K562 (cell line): Measurements from ENCODE around the gene KLHL22. TPM values are rescaled to one million over a fixed set of nuclear protein-coding genes. Genes with fewer than 3 reads are reported as not detected.
A peak's percentile ranks its signal among the peaks of the same experiment; 100 is the strongest.

Experiments
- CGGBP1 ChIP-seq: fragments of 250-450 bp; sonication (Bioruptor Pico); IDR thresholded peaks from 2 replicates; pipeline ENCODE4 v1.9.0; 2021; ENCODE audit warnings: mild to moderate bottlenecking
- COPS2 ChIP-seq: fragments of 450-650 bp; conservative IDR thresholded peaks from 2 replicates; pipeline ENCODE4 v1.6.1; 2016; ENCODE audit warnings: mild to moderate bottlenecking, moderate library complexity
- CREB3L1 ChIP-seq: fragments of 450-650 bp; IDR thresholded peaks from 2 replicates; pipeline ENCODE4 v1.6.1; 2014; ENCODE audit warnings: low read depth, mild to moderate bottlenecking, moderate library complexity, borderline replicate concordance
- CTBP1 ChIP-seq: fragments of 450-650 bp; IDR thresholded peaks from 2 replicates; pipeline ENCODE4 v1.6.1; 2016; ENCODE audit warnings: borderline replicate concordance
- ETS2 ChIP-seq: IDR thresholded peaks from 2 replicates; pipeline ENCODE4 v1.6.1; 2016; ENCODE audit warnings: borderline replicate concordance, missing genetic modification characterization, mild to moderate bottlenecking, moderate library complexity, missing compliant biosample characterization; ENCODE audit not compliant: poor library complexity, severe bottlenecking
- HMBOX1 ChIP-seq: sonication (generic); IDR thresholded peaks from 2 replicates; pipeline ENCODE4 v1.6.1; 2016
- KLF1 ChIP-seq: fragments of 450-650 bp; IDR thresholded peaks from 2 replicates; pipeline ENCODE4 v1.6.1; 2016; ENCODE audit warnings: missing genetic modification characterization, missing compliant biosample characterization
- MAFF ChIP-seq: IDR thresholded peaks from 2 replicates; pipeline ENCODE4 v1.6.1; 2012; ENCODE audit warnings: low read length, improper control_type of control experiment
- MXI1 ChIP-seq: IDR thresholded peaks from 2 replicates; pipeline ENCODE4 v1.6.1; 2011; ENCODE audit warnings: low read depth, mild to moderate bottlenecking, improper control_type of control experiment, low read length
- PHF20 ChIP-seq: fragments of 450-650 bp; IDR thresholded peaks from 2 replicates; pipeline ENCODE4 v1.6.1; 2018; ENCODE audit not compliant: partially characterized antibody
- RBM14 ChIP-seq: fragments of 200-400 bp; formaldehyde crosslinking; IDR thresholded peaks from 2 replicates; pipeline ENCODE4 v1.6.1; 2018; ENCODE audit warnings: low read depth, mild to moderate bottlenecking, low read length, moderate library complexity, borderline replicate concordance; ENCODE audit not compliant: insufficient read depth
- SMARCA4 ChIP-seq: fragments of 450-650 bp; IDR thresholded peaks from 2 replicates; pipeline ENCODE4 v1.6.1; 2016
- SP2 ChIP-seq: IDR thresholded peaks from 2 replicates; pipeline ENCODE4 v1.6.1; 2011; ENCODE audit warnings: mild to moderate bottlenecking, low read depth, low read length, moderate library complexity; ENCODE audit not compliant: poor library complexity, severe bottlenecking; ENCODE audit errors: extremely low read depth
- TFE3 ChIP-seq: fragments of 450-650 bp; formaldehyde crosslinking; IDR thresholded peaks from 2 replicates; pipeline ENCODE4 v1.4.0; 2020; ENCODE audit warnings: mild to moderate bottlenecking, mixed read lengths
- THRB ChIP-seq: fragments of 450-650 bp; formaldehyde crosslinking; conservative IDR thresholded peaks from 2 replicates; pipeline ENCODE4 v1.4.0; 2022; ENCODE audit warnings: mild to moderate bottlenecking, missing genetic modification characterization
- ZNF408 ChIP-seq: fragments of 250-450 bp; sonication (Bioruptor Pico); IDR thresholded peaks from 2 replicates; pipeline ENCODE4 v1.4.0; 2020; ENCODE audit warnings: low read depth, mild to moderate bottlenecking, moderate library complexity
- ZNF512 ChIP-seq: IDR thresholded peaks from 2 replicates; pipeline ENCODE4 v1.6.1; 2016; ENCODE audit warnings: missing genetic modification characterization, missing compliant biosample characterization
- ZNF655 ChIP-seq: fragments of 250-450 bp; sonication (Bioruptor Pico); IDR thresholded peaks from 2 replicates; pipeline ENCODE4 v1.5.0; 2021
- ZSCAN29 ChIP-seq: fragments of 450-650 bp; IDR thresholded peaks from 2 replicates; pipeline ENCODE4 v1.6.1; 2017
- polyA plus RNA-seq, 8 experiments: library from polyadenylated mRNA; depleted of rRNA in 4 of 8; stranded (reverse) in 5 of 8; unstranded in 3 of 8; fragments of >200 nt; fragmentation: Nextera tagmentation in 2 of 8; fragmentation: Illumina TruSeq in 1 of 8; extraction: Ambion mirVana in 2 of 8; extraction: Trizol in 1 of 8; gene quantifications; 2 replicates each; pipeline versions ENCODE4 v1.2.1 to v1.2.3, GENCODE V29; 2011 to 2014; ENCODE audit warnings: inconsistent platforms in 1 of 8, missing spikeins in 1 of 8
- total RNA-seq, 7 experiments: library from RNA; depleted of rRNA in 6 of 7; stranded (reverse); fragments of >200 nt in 6 of 7; fragmentation: Illumina TruSeq in 2 of 7; extraction: Trizol in 2 of 7; gene quantifications; 2 replicates each; pipeline versions ENCODE4 v1.2.1 to v1.2.3, GENCODE V29; 2011 to 2021; ENCODE audit warnings: low replicate concordance in 1 of 7

Gene KLHL22
- total and polyA plus RNA-seq, 9 of the 15 experiments (the other 6 are each of a cell fraction or from before 2014, with no cell fraction given) = 1.3 to 25.6 (median 15.2) TPM

GRCh38 chr22:20456064-20456721 is 39.4 kb downstream of the KLHL22 start (continued):
- TF ChIP-seq ZNF408 (CRISPR knock-in tag) (no peak; the same call in 1 of the 2 replicates), ZNF512 (no peak), CTBP1 (peak; percentile 89), SMARCA4 (no peak), THRB (CRISPR knock-in tag) (no peak; the same call in none of the 2 replicates), SP2 (peak; percentile 23), CGGBP1 (CRISPR knock-in tag) (peak; percentile 72; the same call in 1 of the 2 replicates), PHF20 (no peak), CREB3L1 (peak; percentile 48; the same call in 1 of the 2 replicates), ZNF655 (CRISPR knock-in tag) (no peak), RBM14 (no peak), ZSCAN29 (no peak), MAFF (peak; percentile 12; the same call in 1 of the 2 replicates), KLF1 (tag) (no peak; the same call in 1 of the 2 replicates), MXI1 (peak; percentile 67; the same call in 1 of the 2 replicates), HMBOX1 (no peak), ETS2 (tag) (no peak), TFE3 (CRISPR knock-in tag) (peak; percentile 1; the same call in 1 of the 2 replicates), COPS2 (no peak)
